RWPE1 (cell line): Measurements from ENCODE around the gene ZSCAN22.

ENCODE experiments used
- CTCF ChIA-PET: fragments of 350-600 bp; sonication (Branson Sonifier 250); formaldehyde crosslinking; extraction: SDS; loops from one replicate; lab custom pipeline; 2021; lab: Yijun Ruan, JAX
- POLR2A ChIA-PET: fragments of 400-600 bp; formaldehyde crosslinking; extraction: SDS; loops from one replicate; lab custom pipeline; 2020; ENCODE audit warnings: antibody characterized with exemption; ENCODE audit not compliant: low non-redundant PET; lab: Yijun Ruan, JAX
- DNase-seq: peaks from one replicate; pipeline ENCODE4 v3.0.0; 2012; ENCODE audit warnings: low spot score
- H3K27ac ChIP-seq: fragments of 450-650 bp; 2 replicates; pipeline ENCODE4 v1.5.1; 2017
- TF ChIP-seq, protein P1 (sequence below): fragments of 450-650 bp; conservative IDR thresholded peaks from 2 replicates; pipeline ENCODE4 v1.5.1; 2017; ENCODE audit warnings: low read depth, mild to moderate bottlenecking

Gene ZSCAN22

DNA sequence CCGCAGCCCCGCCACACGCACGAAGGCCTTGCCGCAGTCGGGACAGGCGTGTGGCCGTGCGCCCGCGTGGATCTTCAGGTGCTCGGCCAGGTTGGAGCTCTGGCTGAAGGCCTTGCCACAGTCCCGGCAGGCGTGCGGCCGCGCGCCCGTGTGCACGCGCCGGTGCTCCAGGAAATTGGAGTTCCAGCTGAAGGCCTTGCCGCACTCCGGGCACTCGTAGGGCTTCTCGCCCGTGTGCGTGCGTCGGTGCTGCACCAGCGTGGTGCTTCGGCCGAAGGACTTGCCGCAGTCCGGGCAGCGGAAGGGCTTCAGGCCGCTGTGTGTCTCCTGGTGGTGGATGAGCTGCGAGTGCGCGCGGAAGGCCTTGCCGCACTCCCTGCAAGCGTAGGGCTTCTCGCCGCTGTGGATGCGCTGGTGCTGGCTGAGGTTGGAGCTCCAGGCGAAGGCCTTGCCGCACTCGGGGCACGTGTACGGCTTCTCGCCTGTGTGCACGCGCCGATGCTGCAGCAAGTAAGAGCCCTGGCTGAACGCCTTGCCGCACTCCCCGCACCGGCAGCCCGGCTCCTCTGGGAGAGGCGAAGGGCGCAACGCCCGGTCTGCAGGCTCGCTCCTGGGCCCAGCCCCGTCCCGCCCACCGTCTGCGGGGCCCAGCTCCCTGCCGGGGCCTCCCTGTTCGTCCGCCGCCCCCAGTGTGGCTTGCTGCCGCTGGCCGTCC is 30.1 kb downstream of the ZSCAN22 start:
- TF ChIP-seq, protein P1, sequence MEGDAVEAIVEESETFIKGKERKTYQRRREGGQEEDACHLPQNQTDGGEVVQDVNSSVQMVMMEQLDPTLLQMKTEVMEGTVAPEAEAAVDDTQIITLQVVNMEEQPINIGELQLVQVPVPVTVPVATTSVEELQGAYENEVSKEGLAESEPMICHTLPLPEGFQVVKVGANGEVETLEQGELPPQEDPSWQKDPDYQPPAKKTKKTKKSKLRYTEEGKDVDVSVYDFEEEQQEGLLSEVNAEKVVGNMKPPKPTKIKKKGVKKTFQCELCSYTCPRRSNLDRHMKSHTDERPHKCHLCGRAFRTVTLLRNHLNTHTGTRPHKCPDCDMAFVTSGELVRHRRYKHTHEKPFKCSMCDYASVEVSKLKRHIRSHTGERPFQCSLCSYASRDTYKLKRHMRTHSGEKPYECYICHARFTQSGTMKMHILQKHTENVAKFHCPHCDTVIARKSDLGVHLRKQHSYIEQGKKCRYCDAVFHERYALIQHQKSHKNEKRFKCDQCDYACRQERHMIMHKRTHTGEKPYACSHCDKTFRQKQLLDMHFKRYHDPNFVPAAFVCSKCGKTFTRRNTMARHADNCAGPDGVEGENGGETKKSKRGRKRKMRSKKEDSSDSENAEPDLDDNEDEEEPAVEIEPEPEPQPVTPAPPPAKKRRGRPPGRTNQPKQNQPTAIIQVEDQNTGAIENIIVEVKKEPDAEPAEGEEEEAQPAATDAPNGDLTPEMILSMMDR: no peak
- CTCF ChIA-PET: interaction anchor here (0.7 kb wide), 1 partner anchor 14 kb away, joined by 3 read pairs; no protein-coding TSS in a partner anchor
- no peak overlapping the region for H3K27ac ChIP-seq
- POLR2A ChIA-PET: no interaction called here
- no peak for DNase-seq

DNA sequence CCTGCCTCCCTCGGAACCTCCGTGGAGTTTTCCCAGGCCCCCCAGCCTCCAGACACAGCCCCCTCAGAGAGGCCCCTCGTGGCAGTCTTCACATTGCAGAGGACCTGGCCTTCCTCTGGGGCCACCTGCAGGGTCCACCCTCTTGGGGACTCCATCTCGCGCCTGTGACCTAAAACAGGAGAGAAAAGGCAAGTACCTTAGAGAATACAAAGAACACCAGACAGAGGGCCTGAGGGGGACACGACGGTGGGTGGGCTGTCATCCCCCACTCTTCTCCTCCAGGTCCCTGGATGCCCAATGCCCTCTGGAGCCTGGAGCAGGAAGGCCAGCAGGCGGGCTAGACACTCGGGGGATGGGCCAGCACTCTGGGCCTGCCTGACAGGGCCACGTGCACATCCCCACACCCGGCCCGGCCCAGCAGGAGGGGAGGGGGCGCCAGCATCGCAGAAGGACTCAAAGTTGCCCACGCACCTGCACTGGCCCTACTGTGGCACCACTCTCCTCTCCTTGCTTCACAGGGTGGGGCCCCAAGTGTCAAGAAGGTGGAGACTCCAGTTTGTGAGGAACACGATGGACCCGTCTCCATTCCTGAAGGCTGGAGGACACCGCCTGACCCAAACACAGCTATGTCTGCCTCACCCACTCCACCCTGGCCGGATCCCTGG is 30.8 kb downstream of the ZSCAN22 start:
- H3K27ac ChIP-seq: no peak overlapping the region; the same call in 1 of the 2 replicates
- DNase-seq: no peak
- ChIA-PET CTCF (interaction anchor here (0.7 kb wide), 1 partner anchor 15 kb away, joined by 3 read pairs; no protein-coding TSS in a partner anchor), POLR2A (no interaction called here)
- TF ChIP-seq, protein P1: no peak

DNA sequence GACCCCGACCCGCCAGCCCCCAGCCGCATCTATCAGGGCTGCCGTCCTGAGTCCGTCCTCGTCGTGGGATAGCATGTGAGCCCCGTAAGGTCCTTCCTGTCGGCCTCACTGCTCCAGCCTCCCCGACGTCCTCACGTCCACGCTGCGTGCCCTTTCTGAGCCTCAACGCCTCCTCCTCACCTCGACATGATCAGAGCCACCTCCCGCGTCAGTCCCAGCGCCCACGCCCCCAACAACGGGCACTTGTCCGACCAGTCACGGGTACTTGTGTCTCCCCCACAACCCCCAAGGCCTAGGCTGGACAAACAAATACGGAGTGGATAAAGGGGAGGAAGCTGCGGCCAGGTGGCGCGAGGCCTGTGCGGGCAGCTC is 35.1 kb downstream of the ZSCAN22 start:
- CTCF ChIA-PET: interaction anchor here (0.9 to 1.0 kb wide), 2 partner anchors 13 to 47 kb away, joined by 3 to 4 read pairs; partner anchors contain the start of gene ZNF584
- TF ChIP-seq, protein P1: no peak
- POLR2A ChIA-PET: interaction anchor here (1.3 kb wide), 1 partner anchor 35 kb away, joined by 4 read pairs; the partner anchor contains the start of gene ZSCAN22
- H3K27ac ChIP-seq: peak overlapping the region; percentile 97
- peak; percentile 55 for DNase-seq

DNA sequence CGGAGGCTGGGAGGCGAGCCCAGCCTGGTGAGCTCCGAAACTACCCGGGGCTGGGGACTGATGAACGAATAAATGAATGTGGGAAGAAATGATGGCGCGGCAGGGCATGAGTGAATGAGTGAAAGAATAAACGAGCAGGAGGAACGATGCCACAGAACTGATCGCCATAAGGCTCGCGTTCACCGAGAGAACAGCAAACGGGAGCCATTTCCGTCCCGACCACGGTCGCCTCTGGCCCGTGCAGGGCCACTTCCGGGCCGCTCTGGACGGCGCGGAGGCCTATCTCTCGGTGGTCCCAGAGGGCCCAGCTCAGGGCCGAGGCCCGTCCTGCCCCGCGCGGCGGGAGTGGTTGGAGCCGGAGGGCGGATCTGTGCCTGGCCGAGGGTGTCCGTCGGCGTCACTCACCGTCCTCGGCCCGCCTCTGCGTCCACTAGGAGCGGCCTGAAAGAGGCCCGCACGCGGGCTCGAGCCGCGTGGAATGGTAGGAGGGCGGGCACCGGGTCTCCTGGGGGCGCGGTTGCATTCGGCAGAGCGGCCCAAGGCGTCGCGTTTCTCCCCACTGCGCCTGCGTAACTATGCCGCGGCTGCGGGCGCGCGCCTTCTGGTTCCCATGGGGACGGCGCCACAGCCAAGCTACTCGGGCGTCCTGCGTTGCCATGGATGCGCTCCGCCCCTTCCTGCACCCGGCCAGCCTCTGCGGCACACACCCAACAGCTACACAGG is 35.6 kb downstream of the ZSCAN22 start, which contains the start of gene ZNF497:
ZNF497 (minus strand) TSS at position 480 of the 723 bp plus-strand sequence. CDS start 5,116 bp downstream, outside the sequence.
- POLR2A ChIA-PET: interaction anchor here (0.9 to 1.3 kb wide), 5 partner anchors 9 to 181 kb away, joined by 3 to 5 read pairs (median 4); partner anchors contain the start of genes TRIM28 and ZSCAN22
- CTCF ChIA-PET: interaction anchor here (0.5 to 1.0 kb wide), 3 partner anchors 9 to 46 kb away, joined by 3 to 4 read pairs (median 3); partner anchors contain the start of gene ZNF584

DNA sequence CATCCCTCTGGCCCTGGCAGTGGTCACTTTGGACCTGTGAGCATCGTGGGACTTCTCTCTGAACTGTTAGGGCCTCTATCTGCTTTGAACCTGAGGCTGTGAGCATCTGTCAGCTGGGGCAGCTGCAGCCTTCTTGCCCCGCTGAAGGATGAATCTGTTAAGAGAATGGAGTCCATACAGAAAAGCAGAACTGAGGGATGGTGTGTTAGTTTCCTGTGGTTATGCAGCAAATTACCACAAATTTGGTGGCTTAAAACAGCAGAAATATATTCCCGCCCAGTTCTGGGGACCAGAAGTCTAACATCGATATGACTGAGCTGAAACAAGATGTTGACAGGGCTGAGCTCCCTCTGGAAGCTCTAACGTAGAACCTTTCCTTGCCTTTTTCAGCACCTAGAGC is 37.4 kb downstream of the ZSCAN22 start:
- CTCF ChIA-PET: no interaction called here
- TF ChIP-seq, protein P1: no peak
- POLR2A ChIA-PET: no interaction called here
- H3K27ac ChIP-seq: peak overlapping the region; percentile 97
- DNase-seq: no peak

More for the DNA sequence above, 35.6 kb downstream of the ZSCAN22 start, which contains the start of gene ZNF497:
- TF ChIP-seq, protein P1: no peak
- peak within 1 kb of the TSS; percentile 97 for H3K27ac ChIP-seq
- DNase-seq: peak; percentile 97
